Fibroblast of lung (primary cell): ENCODE results near the gene AASDH. TPM values are rescaled to one million over a fixed set of nuclear protein-coding genes. Genes with fewer than 3 reads are reported as not detected.

Experiments
- DNase-seq, 2 donors: peaks; one replicate each; pipeline versions ENCODE4 v3.0.0 to v3.0.0-alpha.2; 2010; ENCODE audit warnings: low read depth in 2 of 2
- H2AFZ ChIP-seq: 2 replicates; pipeline ENCODE4 v1.5.1; 2012; ENCODE audit warnings: low read length, control low read depth, inconsistent platforms
- H3K27ac ChIP-seq: 2 replicates; pipeline ENCODE4 v1.5.1; 2011; ENCODE audit warnings: low read length, control low read depth; ENCODE audit not compliant: insufficient read depth
- H3K27me3 ChIP-seq: 2 replicates; pipeline ENCODE4 v1.5.1; 2011; ENCODE audit warnings: mild to moderate bottlenecking, low read length; ENCODE audit not compliant: control insufficient read depth, insufficient read depth
- H3K36me3 ChIP-seq: 2 replicates; pipeline ENCODE4 v1.5.1; 2011; ENCODE audit warnings: low read length; ENCODE audit not compliant: control insufficient read depth, insufficient read depth
- H3K4me1 ChIP-seq: 2 replicates; pipeline ENCODE4 v1.5.1; 2011; ENCODE audit warnings: low read length; ENCODE audit not compliant: control insufficient read depth, insufficient read depth; ENCODE audit errors: extremely low read depth
- H3K4me2 ChIP-seq: 2 replicates; pipeline ENCODE4 v1.5.1; 2011; ENCODE audit warnings: low read length, control low read depth; ENCODE audit not compliant: insufficient read depth; ENCODE audit errors: extremely low read depth
- H3K4me3 ChIP-seq, 4 experiments: fragments of 200-600 bp in 1 of 4; sonication (generic) in 1 of 4; replicated peaks in 1 of 4; 2 replicates each; pipeline ENCODE4 v1.5.1; 2011 to 2016; ENCODE audit warnings: low read length in 4 of 4, low read depth in 3 of 4, mild to moderate bottlenecking in 3 of 4, control low read depth in 2 of 4, inconsistent platforms in 1 of 4, mixed read lengths in 1 of 4; ENCODE audit not compliant: insufficient read depth in 1 of 4; ENCODE audit errors: control extremely low read depth in 1 of 4
- H3K79me2 ChIP-seq: 2 replicates; pipeline ENCODE4 v1.5.1; 2012; ENCODE audit warnings: mild to moderate bottlenecking, low read length, inconsistent platforms; ENCODE audit not compliant: control insufficient read depth, insufficient read depth
- H3K9ac ChIP-seq: 2 replicates; pipeline ENCODE4 v1.5.1; 2011; ENCODE audit warnings: mild to moderate bottlenecking, low read length, control low read depth; ENCODE audit not compliant: insufficient read depth
- H3K9me3 ChIP-seq: 2 replicates; pipeline ENCODE4 v1.5.1; 2012; ENCODE audit warnings: low read depth, low read length; ENCODE audit not compliant: control insufficient read depth, insufficient read depth
- H4K20me1 ChIP-seq: 2 replicates; pipeline ENCODE4 v1.5.1; 2011; ENCODE audit warnings: low read length; ENCODE audit not compliant: control insufficient read depth, insufficient read depth; ENCODE audit errors: extremely low read depth
- EZH2 ChIP-seq: IDR thresholded peaks from 2 replicates; pipeline ENCODE4 v1.5.1; 2012; ENCODE audit warnings: low read length, control low read depth, mild to moderate bottlenecking; ENCODE audit errors: missing control alignments
- polyA plus RNA-seq, 2 donors: library from polyadenylated mRNA; depleted of rRNA in 1 of 2; stranded (reverse) in 1 of 2; unstranded in 1 of 2; fragments of >200 nt; gene quantifications; 2 replicates each; pipeline ENCODE4 v1.2.1, GENCODE V29; 2011 to 2012; ENCODE audit warnings: missing spikeins in 1 of 2
- total RNA-seq: library from RNA; depleted of rRNA; stranded (reverse); fragments of >200 nt; gene quantifications from 2 replicates; pipeline ENCODE4 v1.2.1, GENCODE V29; 2014
- TF ChIP-seq, protein P1 (sequence below), 2 donors: IDR thresholded peaks in 1 of 2; conservative IDR thresholded peaks in 1 of 2; 1 replicate in 1 of 2; 2 replicates in 1 of 2; pipeline ENCODE4 v1.5.1; 2011 to 2012; ENCODE audit warnings: low read length in 2 of 2, control low read depth in 1 of 2, inconsistent platforms in 1 of 2, low read depth in 1 of 2, mild to moderate bottlenecking in 1 of 2

Gene AASDH
- total and polyA plus RNA-seq, 2 donors (not counting 1 experiment from before 2014, with no cell fraction given), result 10.0 to 24.6 TPM

DNA sequence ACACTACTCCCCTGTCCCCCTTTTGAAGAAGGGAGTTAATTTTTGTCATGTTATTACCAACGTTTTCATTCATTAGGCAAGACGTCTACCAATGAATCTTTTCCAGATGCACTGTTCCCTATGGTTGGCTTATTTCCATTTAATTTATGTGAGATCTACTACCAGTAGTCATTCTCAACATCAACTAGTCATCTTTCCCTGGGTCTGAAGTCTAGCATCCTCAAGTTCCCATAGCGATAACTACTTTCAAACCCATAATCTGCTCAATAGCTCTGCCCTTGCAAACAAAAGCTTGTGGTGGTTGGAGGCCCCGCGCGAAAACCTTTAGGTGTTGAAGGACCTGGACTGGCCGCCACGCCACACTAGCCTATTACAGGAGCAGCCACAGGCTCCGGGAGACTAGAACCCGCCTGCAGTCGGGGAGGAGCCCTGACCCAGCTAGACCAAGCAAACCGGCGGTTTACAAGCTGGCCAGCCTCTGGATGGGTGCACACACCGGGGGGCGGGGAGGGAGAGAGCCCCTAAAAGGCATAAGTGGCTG, 47.4 kb upstream of the AASDH start:
- DNase-seq, result peak; percentile 54 to 74
- peak overlapping the region; percentile 92 for H3K27ac ChIP-seq

DNA sequence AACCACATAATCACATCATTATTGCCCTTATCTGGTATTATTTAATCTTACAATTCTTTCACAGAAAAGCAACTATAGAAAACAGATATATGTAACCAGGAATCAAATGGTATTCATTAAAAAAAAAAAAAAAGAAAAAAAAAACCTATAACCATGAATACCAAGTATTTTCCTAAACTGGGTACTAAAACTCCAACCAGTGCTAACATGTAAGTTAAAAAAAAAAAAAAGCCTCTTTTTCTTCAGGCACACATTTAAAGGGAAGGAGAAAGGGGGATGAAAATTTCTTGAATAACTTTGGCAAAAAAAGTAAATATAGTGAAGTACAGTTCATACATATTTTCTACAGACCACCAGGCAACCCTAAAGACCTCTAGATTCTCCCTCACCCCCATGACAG, 46.0 kb upstream of the AASDH start:
- Histone ChIP-seq H3K27ac (no peak overlapping the region), H3K27me3 (no peaks in the 10 kb centered on the region), H3K4me1 (no peaks in the 10 kb centered on the region), H2AFZ (no peak overlapping the region), H3K4me3 (peak overlapping the region in 1 of 4 experiments; percentile 96), H4K20me1 (no peaks in the 10 kb centered on the region), H3K9me3 (no peaks in the 10 kb centered on the region), H3K4me2 (no peak overlapping the region), H3K36me3 (no peaks in the 10 kb centered on the region), H3K9ac (no peak overlapping the region), H3K79me2 (peaks cover 44% of the 10 kb centered on the region)
- DNase-seq, result no peak
- TF ChIP-seq, protein P1, sequence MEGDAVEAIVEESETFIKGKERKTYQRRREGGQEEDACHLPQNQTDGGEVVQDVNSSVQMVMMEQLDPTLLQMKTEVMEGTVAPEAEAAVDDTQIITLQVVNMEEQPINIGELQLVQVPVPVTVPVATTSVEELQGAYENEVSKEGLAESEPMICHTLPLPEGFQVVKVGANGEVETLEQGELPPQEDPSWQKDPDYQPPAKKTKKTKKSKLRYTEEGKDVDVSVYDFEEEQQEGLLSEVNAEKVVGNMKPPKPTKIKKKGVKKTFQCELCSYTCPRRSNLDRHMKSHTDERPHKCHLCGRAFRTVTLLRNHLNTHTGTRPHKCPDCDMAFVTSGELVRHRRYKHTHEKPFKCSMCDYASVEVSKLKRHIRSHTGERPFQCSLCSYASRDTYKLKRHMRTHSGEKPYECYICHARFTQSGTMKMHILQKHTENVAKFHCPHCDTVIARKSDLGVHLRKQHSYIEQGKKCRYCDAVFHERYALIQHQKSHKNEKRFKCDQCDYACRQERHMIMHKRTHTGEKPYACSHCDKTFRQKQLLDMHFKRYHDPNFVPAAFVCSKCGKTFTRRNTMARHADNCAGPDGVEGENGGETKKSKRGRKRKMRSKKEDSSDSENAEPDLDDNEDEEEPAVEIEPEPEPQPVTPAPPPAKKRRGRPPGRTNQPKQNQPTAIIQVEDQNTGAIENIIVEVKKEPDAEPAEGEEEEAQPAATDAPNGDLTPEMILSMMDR (conservative IDR thresholded peaks at IDR 0.05 in 1 of 2, IDR thresholded peaks at IDR 0.05 in 1 of 2; ENCODE audit: low read depth in 1 of 2, low read length in 2 of 2), result no peak
- TF ChIP-seq EZH2, result no peak

More for the DNA sequence above, 47.4 kb upstream of the AASDH start:
- Histone ChIP-seq H3K4me2 (peak overlapping the region; percentile 83), H2AFZ (peak overlapping the region; percentile 71), H3K4me3 (peak overlapping the region; percentile 68 to 96 (median 82)), H3K4me1 (no peaks in the 10 kb centered on the region), H3K36me3 (no peaks in the 10 kb centered on the region), H4K20me1 (no peaks in the 10 kb centered on the region), H3K9me3 (no peaks in the 10 kb centered on the region), H3K79me2 (peaks cover 56% of the 10 kb centered on the region), H3K9ac (peak overlapping the region; percentile 85), H3K27me3 (no peaks in the 10 kb centered on the region)
- TF ChIP-seq, protein P1 (conservative IDR thresholded peaks at IDR 0.05 in 1 of 2, IDR thresholded peaks at IDR 0.05 in 1 of 2; ENCODE audit: low read depth in 1 of 2, low read length in 2 of 2), result no peak
- TF ChIP-seq EZH2, result no peak

DNA sequence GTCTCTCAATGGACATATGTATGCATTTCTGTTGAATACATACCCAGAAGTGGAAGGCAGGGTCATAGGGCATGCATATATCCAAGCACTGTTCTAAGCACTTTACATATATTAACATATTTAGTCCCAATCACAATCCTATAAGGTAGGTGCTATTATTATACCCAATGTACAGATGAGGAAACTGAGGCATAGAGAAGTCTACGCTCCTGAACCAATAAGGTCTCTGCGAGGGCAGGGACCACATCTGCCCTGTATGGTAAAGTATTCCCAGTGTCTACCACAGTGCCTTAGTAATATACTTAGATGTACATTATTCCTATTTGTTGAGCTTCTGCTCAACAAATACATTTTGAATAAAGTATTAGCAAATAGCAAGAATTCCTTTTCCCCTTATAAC, 42.9 kb upstream of the AASDH start:
- Histone ChIP-seq H3K79me2 (peaks cover 42% of the 10 kb centered on the region), H4K20me1 (no peaks in the 10 kb centered on the region), H3K27ac (no peak overlapping the region), H2AFZ (no peak overlapping the region), H3K27me3 (no peaks in the 10 kb centered on the region), H3K4me1 (no peaks in the 10 kb centered on the region), H3K36me3 (no peaks in the 10 kb centered on the region), H3K9ac (no peak overlapping the region), H3K4me3 (no peak overlapping the region), H3K9me3 (no peaks in the 10 kb centered on the region), H3K4me2 (no peak overlapping the region)
- no peak for DNase-seq
- TF ChIP-seq EZH2, result no peak
- TF ChIP-seq, protein P1 (conservative IDR thresholded peaks at IDR 0.05 in 1 of 2, IDR thresholded peaks at IDR 0.05 in 1 of 2; ENCODE audit: low read depth in 1 of 2, low read length in 2 of 2), result no peak
